ENCODE data around the gene NHP2. TPM values are rescaled to one million over a fixed set of nuclear protein-coding genes. Genes with fewer than 3 reads are reported as not detected.

Gene NHP2
- total RNA-seq, 1 donor from 2014 or later = 175 TPM

GRCh38 chr5:178108966-178109365 is 44.7 kb downstream of the NHP2 start:
- Mint-ChIP-seq H3K4me3 (no peak overlapping the region), H3K27ac (peak overlapping the region; percentile 24), H3K36me3 (ENCODE audit: low read depth) (no peaks in the 10 kb centered on the region), H3K4me1 (peaks cover 44% of the 10 kb centered on the region), H3K27me3 (no peaks in the 10 kb centered on the region), H3K9me3 (no peaks in the 10 kb centered on the region)
- DNase-seq = no peak
- TF ChIP-seq CTCF (IDR thresholded peaks at IDR 0.05) = no peak
- CTCF ChIA-PET = interaction anchor here (1.9 kb wide), 1 partner anchor 32 kb away, joined by 9 read pairs; no protein-coding TSS in a partner anchor
- POLR2A ChIA-PET = interaction anchor here (0.7 kb wide), 1 partner anchor 1728 kb away, joined by 4 read pairs; no protein-coding TSS in a partner anchor
- ATAC-seq (ENCODE audit: low read depth) = no peak
- intact Hi-C loops (cut with micrococcal nuclease) = no loop called here

DNA sequence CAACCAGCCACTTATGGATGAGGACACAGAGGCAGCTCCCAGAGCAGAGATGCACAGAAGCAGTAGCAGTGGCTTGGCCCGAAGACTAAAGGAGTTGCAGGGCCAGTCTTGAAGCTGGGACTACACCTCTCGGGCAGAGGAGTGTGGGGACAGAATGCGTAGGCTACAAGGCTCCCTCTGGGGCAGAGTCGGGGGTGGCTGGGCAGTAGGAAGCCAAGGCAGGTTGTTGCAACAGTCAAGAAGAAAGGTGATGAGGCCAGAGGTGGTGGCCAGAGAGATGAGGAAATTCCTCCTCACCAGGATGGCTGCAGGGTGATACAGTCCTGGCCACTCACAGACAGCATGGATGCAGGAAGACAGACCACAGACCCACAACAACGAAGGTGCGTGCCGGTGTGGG is 45.2 kb downstream of the NHP2 start:
- Mint-ChIP-seq H3K4me1 (peaks cover 44% of the 10 kb centered on the region), H3K27me3 (no peaks in the 10 kb centered on the region), H3K9me3 (no peaks in the 10 kb centered on the region), H3K36me3 (ENCODE audit: low read depth) (no peaks in the 10 kb centered on the region), H3K4me3 (no peak overlapping the region), H3K27ac (no peak overlapping the region)
- TF ChIP-seq CTCF (IDR thresholded peaks at IDR 0.05) = no peak
- ChIA-PET CTCF (interaction anchor here (1.0 to 1.9 kb wide), 2 partner anchors 12 to 32 kb away, joined by 3 to 9 read pairs; no protein-coding TSS in a partner anchor), POLR2A (no interaction called here)
- no peak for ATAC-seq (ENCODE audit: low read depth)
- no peak for DNase-seq
- intact Hi-C loops (cut with micrococcal nuclease) = no loop called here

DNA sequence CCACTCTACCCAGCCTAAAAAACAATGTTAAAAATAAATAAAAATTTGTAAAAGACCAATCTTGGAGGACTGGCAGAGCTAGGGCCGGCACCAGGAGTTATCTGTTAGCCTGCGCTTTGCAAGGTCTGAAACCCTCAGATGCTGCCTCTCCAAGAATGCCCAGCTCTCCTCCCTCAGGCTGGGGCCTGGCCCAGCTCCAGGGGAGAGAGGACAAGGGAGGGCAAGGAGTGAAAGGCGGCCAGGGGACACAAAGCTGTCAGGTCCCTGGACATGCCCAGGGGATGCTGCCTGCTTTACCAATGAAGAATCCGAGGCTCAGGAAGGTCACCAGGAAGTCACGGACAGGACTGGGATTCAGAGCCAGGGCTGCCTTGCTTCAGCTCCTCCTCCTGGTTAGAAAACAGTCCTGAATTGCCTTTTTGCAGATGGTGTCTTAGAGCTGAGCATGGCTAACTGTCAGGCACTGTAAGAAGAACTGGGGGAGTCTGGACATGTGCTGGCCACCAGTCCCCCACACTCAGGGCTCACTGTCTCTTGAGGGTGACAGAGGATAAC is 45.9 kb downstream of the NHP2 start:
- ChIA-PET CTCF (interaction anchor here (1.0 to 1.9 kb wide), 2 partner anchors 13 to 31 kb away, joined by 3 to 9 read pairs; no protein-coding TSS in a partner anchor), POLR2A (no interaction called here)
- intact Hi-C loops (cut with micrococcal nuclease) = no loop called here
- Mint-ChIP-seq H3K27me3 (no peaks in the 10 kb centered on the region), H3K36me3 (ENCODE audit: low read depth) (no peaks in the 10 kb centered on the region), H3K9me3 (no peaks in the 10 kb centered on the region), H3K27ac (no peak overlapping the region), H3K4me1 (peaks cover 42% of the 10 kb centered on the region), H3K4me3 (no peak overlapping the region)
- no peak for ATAC-seq (ENCODE audit: low read depth)
- no peak for TF ChIP-seq CTCF (IDR thresholded peaks at IDR 0.05)
- DNase-seq = no peak

DNA sequence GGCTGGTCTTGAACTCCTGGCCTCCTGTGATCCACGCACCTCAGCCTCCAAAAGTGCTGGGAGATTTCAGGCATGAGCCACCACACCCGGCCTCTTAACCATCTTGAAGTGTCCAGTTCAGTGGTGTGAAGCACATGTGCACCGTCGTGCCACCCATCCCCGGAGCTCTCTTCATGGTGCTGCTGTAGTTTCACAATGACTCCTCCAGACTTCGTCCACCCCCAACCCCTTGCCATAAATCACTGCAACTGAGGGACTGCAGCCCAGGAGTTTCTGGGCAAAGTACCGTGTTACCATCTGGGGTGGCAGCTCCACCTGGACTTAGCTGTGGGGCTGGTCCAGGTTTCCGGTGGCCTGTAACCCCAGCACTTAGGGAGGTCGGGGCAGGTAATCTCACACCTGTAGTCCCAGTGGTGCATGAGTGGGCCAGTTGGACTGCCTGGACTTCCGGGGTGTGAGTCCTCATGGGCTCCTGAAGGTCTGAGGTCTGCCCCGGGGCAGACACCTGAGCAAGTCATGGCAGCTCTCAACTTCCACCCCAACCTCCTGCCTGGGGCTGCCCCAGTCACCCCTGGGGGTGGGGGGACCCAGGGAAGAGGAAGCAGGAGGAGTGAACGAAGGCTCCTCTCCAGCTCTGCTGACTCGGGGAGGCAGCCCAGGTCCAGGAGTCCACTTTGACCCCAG is 47.0 kb downstream of the NHP2 start:
- Mint-ChIP-seq H3K9me3 (no peaks in the 10 kb centered on the region), H3K27ac (no peak overlapping the region), H3K4me3 (no peak overlapping the region), H3K4me1 (peaks cover 38% of the 10 kb centered on the region), H3K36me3 (ENCODE audit: low read depth) (no peaks in the 10 kb centered on the region), H3K27me3 (no peaks in the 10 kb centered on the region)
- TF ChIP-seq CTCF (IDR thresholded peaks at IDR 0.05) = no peak
- ATAC-seq (ENCODE audit: low read depth) (peak; percentile 60), DNase-seq (no peak)
- intact Hi-C loops (cut with micrococcal nuclease) = no loop called here
- ChIA-PET CTCF (interaction anchor here (0.7 to 1.6 kb wide), 4 partner anchors 10 to 31 kb away, joined by 3 to 6 read pairs (median 4); no protein-coding TSS in a partner anchor), POLR2A (interaction anchor here (0.6 kb wide), 1 partner anchor 14 kb away, joined by 4 read pairs; no protein-coding TSS in a partner anchor)

- no peak for TF ChIP-seq CTCF (IDR thresholded peaks at IDR 0.05)
- no peaks in the 10 kb centered on the region for H3K27me3 Mint-ChIP-seq
- DNase-seq = no peak
- H3K9me3 Mint-ChIP-seq = no peaks in the 10 kb centered on the region
- H3K4me1 Mint-ChIP-seq = peaks cover 38% of the 10 kb centered on the region
- intact Hi-C loops (cut with micrococcal nuclease) = no loop called here
- ChIA-PET CTCF (interaction anchor here (0.7 to 1.6 kb wide), 4 partner anchors 10 to 30 kb away, joined by 3 to 6 read pairs (median 4); no protein-coding TSS in a partner anchor), POLR2A (interaction anchor here (0.6 kb wide), 1 partner anchor 15 kb away, joined by 4 read pairs; no protein-coding TSS in a partner anchor)
- no peak overlapping the region for H3K4me3 Mint-ChIP-seq
- ATAC-seq (ENCODE audit: low read depth) = no peak
- no peak overlapping the region for H3K27ac Mint-ChIP-seq
- H3K36me3 Mint-ChIP-seq (ENCODE audit: low read depth) = no peaks in the 10 kb centered on the region
These were observed 47.6 kb downstream of the NHP2 start for GRCh38 chr5:178106086-178106485.
